ENCODE data around the gene FOS. TPM values are rescaled to one million over a fixed set of nuclear protein-coding genes. Genes with fewer than 3 reads are reported as not detected.
"Not testable (repeated sequence)": the region's sequence is repeated elsewhere in the genome, so short reads cannot be mapped to it uniquely, and the experiment has no call there.

The FOS gene
- total and polyA plus RNA-seq, 4 donors = 129 to 2,160 (median 329) TPM

- intact Hi-C loops (cut with DNase I) = loop anchor here (1.0 to 5.0 kb wide), 4 partner anchors 17 to 102 kb away; partner anchors contain the start of gene TMED10 (in 1 of the 2)
- no peak for ATAC-seq (ENCODE audit: low FRiP score)
- no peaks in the 10 kb centered on the region for H3K9me3 ChIP-seq (ENCODE audit: control insufficient read depth, low read length)
These were observed 710 bp upstream of the FOS start for GRCh38 chr14:75277815-75278421.

GRCh38 chr14:75279153-75279762, 630 bp downstream of the FOS start:
- intact Hi-C loops (cut with DNase I) = loop anchor here (2.0 to 5.0 kb wide), 2 partner anchors 16 to 97 kb away; no protein-coding TSS in a partner anchor
- peak overlapping the region; percentile 14 to 50 for H3K4me3 ChIP-seq (ENCODE audit: low read length in 2 of 2)
- WGBS, 2 donors = 1% methylated on average over 38 of the region's 38 CpGs
- H3K27me3 ChIP-seq (ENCODE audit: control insufficient read depth in 1 of 2, insufficient read depth in 2 of 2, low read length in 1 of 2) = peaks cover 0 to 2% of the 10 kb centered on the region in 2 donors
- peaks cover 0 to 2% of the 10 kb centered on the region in 2 donors for H3K36me3 ChIP-seq (ENCODE audit: control insufficient read depth in 1 of 2, insufficient read depth in 2 of 2, low read length in 1 of 2)
- H3K4me1 ChIP-seq (ENCODE audit: control insufficient read depth in 1 of 2, insufficient read depth in 2 of 2, low read length in 2 of 2) = no peaks in the 10 kb centered on the region
- no peaks in the 10 kb centered on the region for H3K9me3 ChIP-seq (ENCODE audit: control insufficient read depth, low read length)
- DNase-seq (peak; percentile 88 to 90), ATAC-seq (ENCODE audit: low FRiP score) (peak; percentile 8)
- peak overlapping the region; percentile 1 to 78 for H3K27ac ChIP-seq (ENCODE audit: low read depth in 1 of 2, low read length in 2 of 2)

More at GRCh38 chr14:75277815-75278421, 710 bp upstream of the FOS start:
- Histone ChIP-seq H3K27me3 (ENCODE audit: control insufficient read depth in 1 of 2, insufficient read depth in 2 of 2, low read length in 1 of 2) (peaks cover 0 to 2% of the 10 kb centered on the region in 2 donors), H3K4me3 (ENCODE audit: low read length in 2 of 2) (peak overlapping the region; percentile 53 to 78), H3K27ac (ENCODE audit: low read depth in 1 of 2, low read length in 2 of 2) (peak overlapping the region; percentile 98 to 100), H3K4me1 (ENCODE audit: control insufficient read depth in 1 of 2, insufficient read depth in 2 of 2, low read length in 2 of 2) (no peaks in the 10 kb centered on the region), H3K36me3 (ENCODE audit: control insufficient read depth in 1 of 2, insufficient read depth in 2 of 2, low read length in 1 of 2) (peaks cover 0 to 2% of the 10 kb centered on the region in 2 donors)
- peak in 1 of 2 donors; percentile 41 for DNase-seq
- 0% methylated on average over 27 of the region's 27 CpGs for WGBS, 2 donors

GRCh38 chr14:75279763-75280290, 1.2 kb downstream of the FOS start:
- DNase-seq = peak; percentile 70 to 89
- Histone ChIP-seq H3K36me3 (ENCODE audit: control insufficient read depth in 1 of 2, insufficient read depth in 2 of 2, low read length in 1 of 2) (peaks cover 0 to 2% of the 10 kb centered on the region in 2 donors), H3K4me1 (ENCODE audit: control insufficient read depth in 1 of 2, insufficient read depth in 2 of 2, low read length in 2 of 2) (no peaks in the 10 kb centered on the region), H3K27ac (ENCODE audit: low read depth in 1 of 2, low read length in 2 of 2) (peak overlapping the region in 1 of 2 donors; percentile 78), H3K4me3 (ENCODE audit: low read length in 2 of 2) (peak overlapping the region; percentile 14 to 50), H3K27me3 (ENCODE audit: control insufficient read depth in 1 of 2, insufficient read depth in 2 of 2, low read length in 1 of 2) (peaks cover 0 to 2% of the 10 kb centered on the region in 2 donors), H3K9me3 (ENCODE audit: control insufficient read depth, low read length) (no peaks in the 10 kb centered on the region)
- 9 to 13% methylated on average over 26 of the region's 26 CpGs for WGBS, 2 donors
- intact Hi-C loops (cut with DNase I) = loop anchor here (2.0 to 5.0 kb wide), 2 partner anchors 15 to 98 kb away; no protein-coding TSS in a partner anchor
- no peak for ATAC-seq (ENCODE audit: low FRiP score)

GRCh38 chr14:75280291-75280830, 1.7 kb downstream of the FOS start:
- peak overlapping the region; percentile 14 to 50 for H3K4me3 ChIP-seq (ENCODE audit: low read length in 2 of 2)
- DNase-seq (no peak), ATAC-seq (ENCODE audit: low FRiP score) (no peak)
- H3K4me1 ChIP-seq (ENCODE audit: control insufficient read depth in 1 of 2, insufficient read depth in 2 of 2, low read length in 2 of 2) = no peaks in the 10 kb centered on the region
- intact Hi-C loops (cut with DNase I) = no loop called here
- H3K27ac ChIP-seq (ENCODE audit: low read depth in 1 of 2, low read length in 2 of 2) = peak overlapping the region in 1 of 2 donors; percentile 78
- peaks cover 0 to 2% of the 10 kb centered on the region in 2 donors for H3K36me3 ChIP-seq (ENCODE audit: control insufficient read depth in 1 of 2, insufficient read depth in 2 of 2, low read length in 1 of 2)
- H3K9me3 ChIP-seq (ENCODE audit: control insufficient read depth, low read length) = no peaks in the 10 kb centered on the region
- WGBS, 2 donors = 90 to 94% methylated on average over 7 of the region's 7 CpGs
- H3K27me3 ChIP-seq (ENCODE audit: control insufficient read depth in 1 of 2, insufficient read depth in 2 of 2, low read length in 1 of 2) = peaks cover 0 to 2% of the 10 kb centered on the region in 2 donors

GRCh38 chr14:75280831-75281653, 2.4 kb downstream of the FOS start:
- H3K9me3 ChIP-seq (ENCODE audit: control insufficient read depth, low read length) = no peaks in the 10 kb centered on the region
- DNase-seq = peak in 1 of 2 donors; percentile 88
- no peak for ATAC-seq (ENCODE audit: low FRiP score)

GRCh38 chr14:75281654-75282019, 3.0 kb downstream of the FOS start:
- no peaks in the 10 kb centered on the region for H3K4me1 ChIP-seq (ENCODE audit: control insufficient read depth in 1 of 2, insufficient read depth in 2 of 2, low read length in 2 of 2)
- no peak overlapping the region for H3K27ac ChIP-seq (ENCODE audit: low read depth in 1 of 2, low read length in 2 of 2)
- DNase-seq = no peak
- no peak overlapping the region for H3K4me3 ChIP-seq (ENCODE audit: low read length in 2 of 2)
- intact Hi-C loops (cut with DNase I) = no loop called here
- no peaks in the 10 kb centered on the region for H3K9me3 ChIP-seq (ENCODE audit: control insufficient read depth, low read length)
- WGBS, 2 donors = 94 to 95% methylated on average over 1 of the region's 1 CpG
- H3K36me3 ChIP-seq (ENCODE audit: control insufficient read depth in 1 of 2, insufficient read depth in 2 of 2, low read length in 1 of 2) = peaks cover 0 to 2% of the 10 kb centered on the region in 2 donors
- ATAC-seq (ENCODE audit: low FRiP score) = no peak
- H3K27me3 ChIP-seq (ENCODE audit: control insufficient read depth in 1 of 2, insufficient read depth in 2 of 2, low read length in 1 of 2) = peaks cover 0 to 2% of the 10 kb centered on the region in 2 donors

More at GRCh38 chr14:75280831-75281653, 2.4 kb downstream of the FOS start:
- Histone ChIP-seq H3K4me1 (ENCODE audit: control insufficient read depth in 1 of 2, insufficient read depth in 2 of 2, low read length in 2 of 2) (no peaks in the 10 kb centered on the region), H3K4me3 (ENCODE audit: low read length in 2 of 2) (peak overlapping the region in 1 of 2 donors; percentile 50), H3K36me3 (ENCODE audit: control insufficient read depth in 1 of 2, insufficient read depth in 2 of 2, low read length in 1 of 2) (peaks cover 0 to 2% of the 10 kb centered on the region in 2 donors), H3K27ac (ENCODE audit: low read depth in 1 of 2, low read length in 2 of 2) (peak overlapping the region in 1 of 2 donors; percentile 12), H3K27me3 (ENCODE audit: control insufficient read depth in 1 of 2, insufficient read depth in 2 of 2, low read length in 1 of 2) (peaks cover 0 to 2% of the 10 kb centered on the region in 2 donors)
- whole genome bisulfite sequencing, 2 donors = 90 to 92% methylated on average over 17 of the region's 17 CpGs
- intact Hi-C loops (cut with DNase I) = no loop called here

- intact Hi-C loops (cut with DNase I) = no loop called here
- Histone ChIP-seq H3K27me3 (ENCODE audit: control insufficient read depth in 1 of 2, insufficient read depth in 2 of 2, low read length in 1 of 2) (peaks cover 0 to 2% of the 10 kb centered on the region in 2 donors), H3K36me3 (ENCODE audit: control insufficient read depth in 1 of 2, insufficient read depth in 2 of 2, low read length in 1 of 2) (peaks cover 0 to 2% of the 10 kb centered on the region in 2 donors), H3K4me1 (ENCODE audit: control insufficient read depth in 1 of 2, insufficient read depth in 2 of 2, low read length in 2 of 2) (no peaks in the 10 kb centered on the region), H3K4me3 (ENCODE audit: low read length in 2 of 2) (no peak overlapping the region), H3K27ac (ENCODE audit: low read depth in 1 of 2, low read length in 2 of 2) (no peak overlapping the region), H3K9me3 (ENCODE audit: control insufficient read depth, low read length) (no peaks in the 10 kb centered on the region)
- ATAC-seq (ENCODE audit: low FRiP score) = no peak
- DNase-seq = no peak
- WGBS, 2 donors = 93 to 94% methylated on average over 4 of the region's 4 CpGs
These were observed 3.5 kb downstream of the FOS start for GRCh38 chr14:75282170-75282554.

GRCh38 chr14:75282555-75283161, 4.0 kb downstream of the FOS start:
- H3K27me3 ChIP-seq (ENCODE audit: control insufficient read depth in 1 of 2, insufficient read depth in 2 of 2, low read length in 1 of 2); H3K4me3 ChIP-seq (ENCODE audit: low read length in 2 of 2); H3K27ac ChIP-seq (ENCODE audit: low read depth in 1 of 2, low read length in 2 of 2); H3K4me1 ChIP-seq (ENCODE audit: control insufficient read depth in 1 of 2, insufficient read depth in 2 of 2, low read length in 2 of 2); H3K36me3 ChIP-seq (ENCODE audit: control insufficient read depth in 1 of 2, insufficient read depth in 2 of 2, low read length in 1 of 2); H3K9me3 ChIP-seq (ENCODE audit: control insufficient read depth, low read length); intact Hi-C loops (cut with DNase I); ATAC-seq (ENCODE audit: low FRiP score): not testable (repeated sequence)
- WGBS, 2 donors = 92 to 96% methylated on average over 18 of the region's 18 CpGs
- peak; percentile 64 to 90 for DNase-seq

All from aorta (tissue), 5 donors.